Chondrocyte (in vitro differentiated cells): ENCODE results near the gene SUPT20HL2. TPM values are rescaled to one million over a fixed set of nuclear protein-coding genes. Genes with fewer than 3 reads are reported as not detected.

Experiments used
- DNase-seq: peaks from one replicate; pipeline ENCODE4 v3.0.0; 2021; ENCODE audit warnings: mixed read lengths, low spot score
- H3K27ac Mint-ChIP-seq: one replicate; pipeline ENCODE4 v1.8.0; 2021; ENCODE audit warnings: mild to moderate bottlenecking, moderate library complexity, mixed read lengths; ENCODE audit not compliant: unreplicated experiment
- H3K27me3 Mint-ChIP-seq: 2 replicates; pipeline ENCODE4 v1.8.0; 2021; ENCODE audit warnings: low read depth, mixed read lengths
- H3K36me3 Mint-ChIP-seq: 2 replicates; pipeline ENCODE4 v1.8.0; 2021; ENCODE audit warnings: low read depth, mixed read lengths
- H3K4me1 Mint-ChIP-seq: 2 replicates; pipeline ENCODE4 v1.8.0; 2021; ENCODE audit warnings: low read depth, mild to moderate bottlenecking, mixed read lengths
- H3K4me3 Mint-ChIP-seq: one replicate; pipeline ENCODE4 v1.8.0; 2021; ENCODE audit warnings: mild to moderate bottlenecking, moderate library complexity, mixed read lengths; ENCODE audit not compliant: unreplicated experiment
- H3K9me3 Mint-ChIP-seq: 2 replicates; pipeline ENCODE4 v1.8.0; 2021; ENCODE audit warnings: low read depth, mixed read lengths
- CTCF ChIP-seq: fragments of 200-600 bp; sonication (generic); IDR thresholded peaks from 2 replicates; pipeline ENCODE4 v1.5.0; 2021; ENCODE audit warnings: antibody characterized with exemption, mild to moderate bottlenecking, moderate library complexity
- total RNA-seq: library from RNA; stranded (reverse); gene quantifications from 3 replicates; pipeline ENCODE4 v1.2.1, GENCODE V29; 2021

The SUPT20HL2 gene
- total RNA-seq, 1 donor from 2014 or later, result not detected

- Mint-ChIP-seq H3K9me3 (no peaks in the 10 kb centered on the region), H3K27ac (no peak overlapping the region), H3K4me3 (no peak overlapping the region), H3K4me1 (peaks cover 6% of the 10 kb centered on the region), H3K27me3 (no peaks in the 10 kb centered on the region), H3K36me3 (no peaks in the 10 kb centered on the region)
- DNase-seq, result no peak
- TF ChIP-seq CTCF, result no peak
These were observed 46.9 kb downstream of the SUPT20HL2 start for GRCh38 chrX:24266996-24267395.

- Mint-ChIP-seq H3K4me1 (peaks cover 14% of the 10 kb centered on the region), H3K36me3 (no peaks in the 10 kb centered on the region), H3K27ac (no peak overlapping the region), H3K9me3 (no peaks in the 10 kb centered on the region), H3K4me3 (no peak overlapping the region), H3K27me3 (no peaks in the 10 kb centered on the region)
- no peak for DNase-seq
- no peak for TF ChIP-seq CTCF
These were observed 49.5 kb downstream of the SUPT20HL2 start for GRCh38 chrX:24264383-24264782.

- Mint-ChIP-seq H3K27ac (no peak overlapping the region), H3K4me1 (peaks cover 11% of the 10 kb centered on the region), H3K9me3 (no peaks in the 10 kb centered on the region), H3K4me3 (no peak overlapping the region), H3K36me3 (no peaks in the 10 kb centered on the region), H3K27me3 (no peaks in the 10 kb centered on the region)
- DNase-seq, result no peak
- TF ChIP-seq CTCF, result no peak
These were observed 51.6 kb downstream of the SUPT20HL2 start for GRCh38 chrX:24262309-24262708.

Other genes starting within 250 kb of the SUPT20HL2 start
- gene ZFX, start 164.3 kb downstream of the SUPT20HL2 start, total RNA-seq, result 70.4 to 75.3 TPM (median 72.8 TPM) in 3 replicates
- gene SUPT20HL1, start 46.6 kb upstream of the SUPT20HL2 start, total RNA-seq, result not detected in 3 replicates
- gene PDK3, start 151.2 kb upstream of the SUPT20HL2 start, total RNA-seq, result 42.8 to 47.5 TPM (median 44.1 TPM) in 3 replicates